HEK293 (cell line): ENCODE data around the gene C11orf86.

Experiments
- CTCF ChIA-PET: fragments of 350-600 bp; formaldehyde crosslinking; extraction: SDS; loops from one replicate; lab custom pipeline; 2021; ENCODE audit warnings: antibody characterized with exemption; lab: Yijun Ruan, JAX
- POLR2A ChIA-PET: fragments of 300-600 bp; formaldehyde crosslinking; extraction: SDS; loops from one replicate; lab custom pipeline; 2020; ENCODE audit warnings: antibody characterized with exemption, inconsistent platforms; lab: Yijun Ruan, JAX
- H3K27ac ChIP-seq: fragments of 200-500 bp; sonication (Bioruptor generic); 2 replicates; pipeline ENCODE4 v1.5.1; 2014; ENCODE audit warnings: low read depth, low read length, control low read depth, inconsistent platforms; ENCODE audit errors: extremely low read depth
- H3K36me3 ChIP-seq, 2 experiments: fragments of 200-500 bp in 1 of 2; sonication (Bioruptor generic) in 1 of 2; 1 replicate in 1 of 2; 2 replicates in 1 of 2; pipeline ENCODE4 v1.5.1; 2014 to 2017; ENCODE audit warnings: inconsistent platforms in 2 of 2, low read length in 2 of 2; ENCODE audit not compliant: control insufficient read depth in 2 of 2, insufficient read depth in 1 of 2
- H3K4me1 ChIP-seq: fragments of 200-500 bp; sonication (Bioruptor generic); 2 replicates; pipeline ENCODE4 v1.5.1; 2014; ENCODE audit warnings: mild to moderate bottlenecking, low read length, inconsistent platforms; ENCODE audit not compliant: control insufficient read depth, insufficient read depth
- H3K4me3 ChIP-seq: 2 replicates; pipeline ENCODE4 v1.5.1; 2011; ENCODE audit warnings: low read depth, mild to moderate bottlenecking, control low read depth, low read length, moderate library complexity
- H3K9me3 ChIP-seq: fragments of 200-500 bp; sonication (Bioruptor generic); 2 replicates; pipeline ENCODE4 v1.5.1; 2014; ENCODE audit warnings: low read depth, low read length, inconsistent platforms; ENCODE audit not compliant: control insufficient read depth, insufficient read depth
- GLIS2 ChIP-seq: fragments of 450-650 bp; formaldehyde crosslinking; IDR thresholded peaks from 2 replicates; pipeline ENCODE4 v1.5.1; 2016; ENCODE audit warnings: missing biosample characterization, missing genetic modification characterization
- KLF7 ChIP-seq: fragments of 450-650 bp; formaldehyde crosslinking; IDR thresholded peaks from 2 replicates; pipeline ENCODE4 v1.5.1; 2016; ENCODE audit warnings: missing biosample characterization, missing genetic modification characterization, borderline replicate concordance
- KLF9 ChIP-seq: fragments of 450-650 bp; formaldehyde crosslinking; IDR thresholded peaks from 2 replicates; pipeline ENCODE4 v1.5.1; 2016; ENCODE audit warnings: missing biosample characterization, missing genetic modification characterization, low read depth
- PATZ1 ChIP-seq: fragments of 450-650 bp; formaldehyde crosslinking; IDR thresholded peaks from 2 replicates; pipeline ENCODE4 v1.5.1; 2016; ENCODE audit warnings: missing biosample characterization, missing genetic modification characterization
- SP3 ChIP-seq: fragments of 450-650 bp; formaldehyde crosslinking; IDR thresholded peaks from 2 replicates; pipeline ENCODE4 v1.5.1; 2016; ENCODE audit warnings: missing biosample characterization, missing genetic modification characterization
- ZBTB26 ChIP-seq: fragments of 450-650 bp; formaldehyde crosslinking; optimal IDR thresholded peaks from 2 replicates; pipeline ENCODE3; 2016; ENCODE audit warnings: missing biosample characterization, mild to moderate bottlenecking, missing genetic modification characterization
- ZBTB6 ChIP-seq: fragments of 450-650 bp; formaldehyde crosslinking; IDR thresholded peaks from 2 replicates; pipeline ENCODE4 v1.5.1; 2017; ENCODE audit warnings: missing biosample characterization, missing genetic modification characterization
- ZBTB8A ChIP-seq: fragments of 450-650 bp; formaldehyde crosslinking; IDR thresholded peaks from 2 replicates; pipeline ENCODE4 v1.5.1; 2016; ENCODE audit warnings: missing biosample characterization, missing genetic modification characterization
- ZFHX2 ChIP-seq: fragments of 450-650 bp; formaldehyde crosslinking; conservative IDR thresholded peaks from 2 replicates; pipeline ENCODE4 v1.5.1; 2016; ENCODE audit warnings: missing biosample characterization, missing genetic modification characterization
- ZNF114 ChIP-seq: fragments of 450-650 bp; formaldehyde crosslinking; IDR thresholded peaks from 2 replicates; pipeline ENCODE4 v1.5.0; 2017; ENCODE audit warnings: missing biosample characterization, missing genetic modification characterization
- ZNF335 ChIP-seq: fragments of 450-650 bp; formaldehyde crosslinking; conservative IDR thresholded peaks from 2 replicates; pipeline ENCODE4 v1.5.1; 2016; ENCODE audit warnings: missing biosample characterization, missing genetic modification characterization
- ZNF426 ChIP-seq: fragments of 450-650 bp; formaldehyde crosslinking; IDR thresholded peaks from 2 replicates; pipeline ENCODE4 v1.5.1; 2017; ENCODE audit warnings: missing biosample characterization, missing genetic modification characterization, mild to moderate bottlenecking, inconsistent platforms, moderate library complexity
- ZNF561 ChIP-seq: fragments of 450-650 bp; IDR thresholded peaks from 2 replicates; pipeline ENCODE4 v1.5.1; 2018; ENCODE audit warnings: missing biosample characterization, missing genetic modification characterization, borderline replicate concordance
- ZNF571 ChIP-seq: fragments of 450-650 bp; formaldehyde crosslinking; IDR thresholded peaks from 2 replicates; pipeline ENCODE4 v1.5.0; 2017; ENCODE audit warnings: missing biosample characterization, missing genetic modification characterization
- ZNF747 ChIP-seq: fragments of 450-650 bp; formaldehyde crosslinking; IDR thresholded peaks from 2 replicates; pipeline ENCODE4 v1.5.1; 2016; ENCODE audit warnings: missing biosample characterization, missing genetic modification characterization
- ZNF768 ChIP-seq: fragments of 450-650 bp; formaldehyde crosslinking; IDR thresholded peaks from 2 replicates; pipeline ENCODE4 v1.5.1; 2018; ENCODE audit warnings: missing biosample characterization, mild to moderate bottlenecking, missing genetic modification characterization
- ZNF843 ChIP-seq: fragments of 450-650 bp; formaldehyde crosslinking; IDR thresholded peaks from 2 replicates; pipeline ENCODE4 v1.5.1; 2016; ENCODE audit warnings: missing biosample characterization, missing genetic modification characterization
- TF ChIP-seq, protein P1 (sequence below): fragments of 450-650 bp; formaldehyde crosslinking; IDR thresholded peaks from 2 replicates; pipeline ENCODE4 v1.5.1; 2016; ENCODE audit warnings: missing biosample characterization, missing genetic modification characterization
- TF ChIP-seq, protein P2 (sequence below): sonication (generic); formaldehyde crosslinking; IDR thresholded peaks from 2 replicates; pipeline ENCODE4 v1.8.1; 2022; ENCODE audit warnings: mild to moderate bottlenecking, moderate library complexity, missing genetic modification reagents

The C11orf86 gene

GRCh38 chr11:67022961-67023956 lies 48.2 kb downstream of the C11orf86 start, which contains the start of gene SYT12 (continued):
- TF ChIP-seq, protein P1, sequence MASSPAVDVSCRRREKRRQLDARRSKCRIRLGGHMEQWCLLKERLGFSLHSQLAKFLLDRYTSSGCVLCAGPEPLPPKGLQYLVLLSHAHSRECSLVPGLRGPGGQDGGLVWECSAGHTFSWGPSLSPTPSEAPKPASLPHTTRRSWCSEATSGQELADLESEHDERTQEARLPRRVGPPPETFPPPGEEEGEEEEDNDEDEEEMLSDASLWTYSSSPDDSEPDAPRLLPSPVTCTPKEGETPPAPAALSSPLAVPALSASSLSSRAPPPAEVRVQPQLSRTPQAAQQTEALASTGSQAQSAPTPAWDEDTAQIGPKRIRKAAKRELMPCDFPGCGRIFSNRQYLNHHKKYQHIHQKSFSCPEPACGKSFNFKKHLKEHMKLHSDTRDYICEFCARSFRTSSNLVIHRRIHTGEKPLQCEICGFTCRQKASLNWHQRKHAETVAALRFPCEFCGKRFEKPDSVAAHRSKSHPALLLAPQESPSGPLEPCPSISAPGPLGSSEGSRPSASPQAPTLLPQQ (tag by site-specific recombination), result no peak
- TF ChIP-seq ZNF426 (no peak), ZNF747 (tag by site-specific recombination) (no peak), ZNF561 (tag by site-specific recombination) (no peak), ZNF843 (no peak), ZBTB26 (peak; percentile 55), ZNF335 (tag by site-specific recombination) (0 out of 2 replicates have a peak, but pooled peaks have one; percentile 2), ZFHX2 (tag by site-specific recombination) (peak; percentile 46; the same call in 1 of the 2 replicates), KLF9 (no peak), ZNF114 (no peak), SP3 (tag by site-specific recombination) (0 out of 2 replicates have a peak, but pooled peaks have one; percentile 9), ZBTB8A (tag by site-specific recombination) (0 out of 2 replicates have a peak, but pooled peaks have one; percentile 37)
- TF ChIP-seq, protein P2, sequence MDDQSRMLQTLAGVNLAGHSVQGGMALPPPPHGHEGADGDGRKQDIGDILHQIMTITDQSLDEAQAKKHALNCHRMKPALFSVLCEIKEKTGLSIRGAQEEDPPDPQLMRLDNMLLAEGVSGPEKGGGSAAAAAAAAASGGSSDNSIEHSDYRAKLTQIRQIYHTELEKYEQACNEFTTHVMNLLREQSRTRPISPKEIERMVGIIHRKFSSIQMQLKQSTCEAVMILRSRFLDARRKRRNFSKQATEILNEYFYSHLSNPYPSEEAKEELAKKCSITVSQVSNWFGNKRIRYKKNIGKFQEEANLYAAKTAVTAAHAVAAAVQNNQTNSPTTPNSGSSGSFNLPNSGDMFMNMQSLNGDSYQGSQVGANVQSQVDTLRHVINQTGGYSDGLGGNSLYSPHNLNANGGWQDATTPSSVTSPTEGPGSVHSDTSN (CRISPR knock-in tag), result no peak

DNA sequence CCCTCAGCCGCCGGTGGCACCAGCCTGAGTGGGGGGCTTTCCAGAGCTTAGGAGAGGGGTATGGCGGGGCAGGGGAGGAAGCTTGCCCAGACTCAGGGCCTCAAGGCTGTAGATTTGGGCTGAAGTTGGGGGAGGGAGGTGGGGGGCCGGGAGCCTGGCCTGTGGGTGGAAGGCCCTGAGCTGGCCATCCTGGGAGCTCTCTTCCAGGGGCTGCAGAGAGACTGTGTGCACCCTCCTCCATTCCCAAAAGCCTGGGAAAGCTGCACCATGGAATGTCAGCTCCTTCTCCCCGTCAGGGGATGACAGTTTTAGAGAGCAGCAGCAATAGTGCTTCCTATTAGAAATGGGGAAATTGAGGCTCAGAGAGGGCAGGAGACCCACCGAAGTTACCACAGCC lies 48.9 kb downstream of the C11orf86 start:
- TF ChIP-seq ZNF571 (tag by site-specific recombination), result no peak
- no peak for TF ChIP-seq PATZ1
- TF ChIP-seq KLF7 (tag by site-specific recombination), result no peak
- peak; percentile 16; the same call in 1 of the 2 replicates for TF ChIP-seq GLIS2
- TF ChIP-seq ZNF768 (tag by site-specific recombination), result no peak
- no peak for TF ChIP-seq ZBTB6 (tag by site-specific recombination)
- TF ChIP-seq, all 188 proteins: peak for 1
- CTCF ChIA-PET, result interaction anchor here (0.6 to 0.7 kb wide), 3 partner anchors 29 to 278 kb away, joined by 3 to 4 read pairs (median 3); no protein-coding TSS in a partner anchor
- H3K27ac ChIP-seq, result no peak overlapping the region
- H3K36me3 ChIP-seq, result no peaks in the 10 kb centered on the region
- no peak overlapping the region for H3K4me3 ChIP-seq
- POLR2A ChIA-PET, result no interaction called here
- H3K9me3 ChIP-seq, result no peaks in the 10 kb centered on the region
- peaks cover 5% of the 10 kb centered on the region for H3K4me1 ChIP-seq
